ENCODE measurements around the gene CRY1.

GRCh38 chr12:107107381-107107780, 14.0 kb upstream of the CRY1 start:
- TF ChIP-seq, protein P1, sequence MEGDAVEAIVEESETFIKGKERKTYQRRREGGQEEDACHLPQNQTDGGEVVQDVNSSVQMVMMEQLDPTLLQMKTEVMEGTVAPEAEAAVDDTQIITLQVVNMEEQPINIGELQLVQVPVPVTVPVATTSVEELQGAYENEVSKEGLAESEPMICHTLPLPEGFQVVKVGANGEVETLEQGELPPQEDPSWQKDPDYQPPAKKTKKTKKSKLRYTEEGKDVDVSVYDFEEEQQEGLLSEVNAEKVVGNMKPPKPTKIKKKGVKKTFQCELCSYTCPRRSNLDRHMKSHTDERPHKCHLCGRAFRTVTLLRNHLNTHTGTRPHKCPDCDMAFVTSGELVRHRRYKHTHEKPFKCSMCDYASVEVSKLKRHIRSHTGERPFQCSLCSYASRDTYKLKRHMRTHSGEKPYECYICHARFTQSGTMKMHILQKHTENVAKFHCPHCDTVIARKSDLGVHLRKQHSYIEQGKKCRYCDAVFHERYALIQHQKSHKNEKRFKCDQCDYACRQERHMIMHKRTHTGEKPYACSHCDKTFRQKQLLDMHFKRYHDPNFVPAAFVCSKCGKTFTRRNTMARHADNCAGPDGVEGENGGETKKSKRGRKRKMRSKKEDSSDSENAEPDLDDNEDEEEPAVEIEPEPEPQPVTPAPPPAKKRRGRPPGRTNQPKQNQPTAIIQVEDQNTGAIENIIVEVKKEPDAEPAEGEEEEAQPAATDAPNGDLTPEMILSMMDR (IDR thresholded peaks at IDR 0.05), result no peak
- no peak for TF ChIP-seq POLR2A (IDR thresholded peaks at IDR 0.05)
